ENCODE measurements around the gene TMEM135.
"Not testable (repeated sequence)": the region's sequence is repeated elsewhere in the genome, so short reads cannot be mapped to it uniquely, and the experiment has no call there.

The TMEM135 gene

DNA sequence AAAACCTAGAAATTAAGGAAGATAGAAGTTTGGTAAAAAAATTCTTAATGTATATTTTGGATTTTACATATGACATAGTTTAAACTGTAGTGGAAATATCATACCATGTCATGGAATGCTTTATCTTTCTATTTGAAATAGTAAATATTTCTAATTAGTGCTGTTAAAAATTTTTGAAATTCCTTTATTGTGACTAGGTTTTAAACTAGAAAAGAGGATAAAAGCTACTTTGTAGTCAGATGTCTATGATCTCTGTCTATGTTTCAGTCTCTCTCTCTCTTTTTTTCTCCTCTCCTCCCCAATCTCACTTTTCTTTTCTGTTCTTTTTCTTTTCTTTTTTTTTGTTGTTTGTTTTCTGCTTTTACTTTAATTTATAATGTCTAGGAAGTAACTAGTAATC is 226.2 kb downstream of the TMEM135 start:
- DNase-seq, result no peak

- no peak for DNase-seq
Observed at GRCh38 chr11:87265132-87265531, 227.4 kb downstream of the TMEM135 start.

- no peak for DNase-seq
Observed at GRCh38 chr11:87265979-87266378, 228.2 kb downstream of the TMEM135 start.

DNA sequence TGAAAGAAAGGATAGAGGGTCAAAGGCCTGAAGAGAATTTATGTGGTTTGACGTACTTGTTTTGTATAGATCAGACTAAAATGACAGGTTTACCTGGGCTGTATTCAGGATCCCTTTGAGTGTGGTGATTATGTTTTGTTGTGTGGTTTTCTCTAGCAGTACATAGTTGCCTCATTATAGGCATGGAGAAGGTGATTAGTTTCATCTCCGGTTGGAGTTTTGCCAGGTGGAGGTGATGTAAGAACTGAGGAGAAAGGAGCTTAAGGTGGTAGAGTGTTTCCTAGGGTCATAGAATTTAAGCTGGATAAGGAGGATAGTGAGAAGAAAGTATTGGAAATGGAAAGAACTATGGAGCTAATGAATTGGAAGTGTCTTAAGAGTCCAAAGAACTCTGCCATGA is 229.0 kb downstream of the TMEM135 start:
- DNase-seq, result no peak

GRCh38 chr11:87271951-87272350 is 234.2 kb downstream of the TMEM135 start:
- not testable (repeated sequence) for DNase-seq

GRCh38 chr11:87275176-87275575 is 237.4 kb downstream of the TMEM135 start:
- DNase-seq, result no peak

- DNase-seq, result no peak
Observed at GRCh38 chr11:87280143-87280542, 242.4 kb downstream of the TMEM135 start.

- no peak for DNase-seq
Observed at GRCh38 chr11:87281496-87281895, 243.8 kb downstream of the TMEM135 start.

GRCh38 chr11:87284306-87284705 is 246.6 kb downstream of the TMEM135 start:
- DNase-seq, result no peak

GRCh38 chr11:87285674-87286073 is 247.9 kb downstream of the TMEM135 start:
- not testable (repeated sequence) for DNase-seq

GRCh38 chr11:87286338-87286737 is 248.6 kb downstream of the TMEM135 start:
- DNase-seq, result no peak

DNA sequence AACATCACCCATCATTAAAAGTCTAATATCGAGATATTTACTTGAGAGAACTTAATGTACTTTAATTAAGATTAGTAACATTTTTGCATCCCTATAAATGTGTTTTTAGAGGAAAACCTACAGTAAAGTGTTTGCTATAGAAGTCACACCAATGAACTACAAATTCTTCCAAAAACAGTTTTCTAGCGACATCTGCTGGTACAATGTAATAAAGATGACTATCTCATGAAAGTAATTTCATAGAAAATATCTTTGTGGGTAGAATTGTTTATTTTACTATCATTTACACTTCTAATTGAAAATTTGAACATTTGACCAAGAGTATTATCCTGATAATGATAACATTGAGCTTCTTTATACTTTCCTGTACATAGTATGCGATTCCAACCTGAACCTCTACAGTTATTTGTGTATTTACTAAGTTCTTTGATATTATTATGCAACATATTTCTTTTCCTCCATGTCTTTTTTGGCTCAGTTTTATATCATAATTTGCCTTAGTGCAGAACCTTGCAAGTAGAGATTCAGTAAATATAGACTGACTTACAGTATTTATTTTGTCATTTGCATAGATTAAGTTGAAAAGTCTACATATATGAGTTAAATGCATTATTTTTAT is 252.7 kb downstream of the TMEM135 start:
- peak; percentile 32 to 82 for DNase-seq

DNA sequence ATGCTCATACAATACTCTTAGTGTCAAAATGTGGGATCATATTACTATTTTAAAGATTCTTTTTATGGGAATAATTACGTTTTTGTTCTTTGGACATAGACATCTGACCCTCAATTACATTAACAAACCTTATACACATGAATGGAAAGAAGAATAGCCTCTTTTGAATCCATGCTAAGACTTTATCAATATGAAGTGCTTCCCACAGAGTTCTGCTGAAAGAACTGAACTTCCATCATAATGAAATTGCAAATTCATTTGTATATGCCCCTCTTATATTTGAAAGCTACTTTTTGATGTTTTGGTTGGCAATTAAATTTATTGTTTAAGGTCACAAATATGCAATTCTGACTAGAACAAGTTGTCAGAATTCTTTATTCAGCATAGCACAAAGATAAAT is 254.9 kb downstream of the TMEM135 start:
- DNase-seq, result no peak

- DNase-seq, result no peak
Observed at GRCh38 chr11:87295237-87295636, 257.5 kb downstream of the TMEM135 start.

DNA sequence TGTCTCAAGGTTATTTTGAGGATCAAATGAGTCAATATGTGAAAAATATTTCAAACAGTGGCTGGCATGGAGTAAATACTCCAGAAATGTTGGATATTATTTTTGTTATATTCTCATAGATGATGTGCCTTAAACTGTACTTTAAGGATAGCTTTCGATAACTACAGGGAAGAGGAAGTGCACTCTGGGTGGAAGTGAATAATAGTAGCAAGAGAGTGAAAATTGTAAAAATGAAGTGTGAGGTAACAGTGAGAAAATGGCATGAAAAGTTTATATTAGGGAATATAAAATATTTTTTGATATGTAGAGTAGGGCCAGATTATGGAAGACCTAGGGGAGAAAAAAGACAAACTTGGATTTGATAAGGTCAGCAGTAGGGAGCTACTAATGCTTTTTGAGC is 258.9 kb downstream of the TMEM135 start:
- DNase-seq, result no peak

DNA sequence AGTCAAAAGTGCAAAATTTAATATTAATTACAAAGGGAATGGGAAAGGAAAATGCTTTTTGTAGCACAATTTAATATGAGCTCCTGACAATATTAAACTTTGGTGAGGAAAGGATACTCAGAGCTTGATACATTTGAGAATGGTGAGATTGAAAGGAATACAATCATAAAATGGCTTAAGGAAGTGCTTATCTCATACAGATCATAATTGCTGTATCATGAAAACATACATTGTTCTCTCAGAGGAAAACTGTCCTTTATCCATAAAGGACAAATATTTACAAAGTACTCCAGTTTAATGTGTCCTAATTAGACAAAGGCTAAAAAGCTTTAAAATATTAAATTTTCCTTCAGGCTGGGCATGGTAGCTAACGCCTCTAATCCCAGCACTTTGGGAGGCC is 260.4 kb downstream of the TMEM135 start:
- no peak for DNase-seq

DNA sequence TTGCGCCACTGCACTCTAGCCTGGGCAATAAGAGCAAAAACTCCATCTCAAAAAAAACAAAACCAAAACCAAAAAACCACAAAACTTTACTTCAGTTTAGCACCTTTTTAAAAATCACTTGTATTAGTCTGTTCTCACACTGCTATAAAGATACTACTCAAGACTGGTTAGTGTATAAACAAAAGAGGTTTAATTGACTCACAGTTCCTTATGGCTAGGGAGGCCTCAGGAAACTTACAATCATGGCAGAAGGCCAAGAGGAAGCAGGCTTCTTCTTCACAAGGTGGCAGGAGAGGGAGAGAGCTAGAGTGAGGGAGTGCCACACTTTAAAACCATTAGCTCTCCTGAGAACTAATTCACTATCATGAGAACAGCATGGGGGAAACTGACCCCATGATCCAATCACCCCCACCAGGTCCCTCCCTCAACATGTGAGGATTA is 261.3 kb downstream of the TMEM135 start:
- no peak for DNase-seq

DNA sequence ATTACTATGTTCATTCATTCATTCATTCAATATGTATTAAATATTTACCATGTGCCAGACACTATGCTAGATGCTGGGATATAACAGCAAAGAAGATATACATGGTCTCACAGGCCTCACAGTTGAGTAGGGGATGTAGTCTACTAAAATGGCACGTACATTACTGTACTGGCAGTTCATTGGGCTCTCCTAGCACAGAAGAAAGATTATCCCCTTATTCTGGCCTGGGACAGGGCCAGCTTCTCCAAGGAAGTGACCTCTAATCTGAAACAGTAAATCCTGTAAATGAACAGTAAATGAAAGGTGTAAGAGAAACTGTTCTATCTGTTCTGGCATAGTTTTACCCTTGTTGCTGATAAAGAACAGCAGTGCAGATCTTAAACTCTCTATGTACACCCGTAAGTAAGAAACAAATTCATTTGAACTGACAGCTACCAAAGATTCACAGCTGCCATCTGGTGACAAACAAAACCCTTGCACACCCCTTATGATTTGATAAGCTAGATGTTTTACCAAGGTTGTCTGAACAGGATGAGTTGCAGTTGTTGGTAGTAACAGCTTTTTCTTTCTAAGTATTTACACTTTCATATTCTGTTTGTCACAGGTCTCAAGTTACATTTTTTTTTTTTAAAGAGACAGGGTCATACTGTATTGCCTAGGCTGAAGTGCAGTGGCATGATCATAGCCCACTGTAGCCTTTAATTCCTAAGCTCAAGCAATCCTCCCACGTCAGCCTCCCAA is 263.1 kb downstream of the TMEM135 start:
- peak in 1 of 2 experiments; percentile 23 for DNase-seq

GRCh38 chr11:87301785-87302540 is 264.2 kb downstream of the TMEM135 start:
- peak in 1 of 2 experiments; percentile 19 for DNase-seq

GRCh38 chr11:87304412-87304811 is 266.7 kb downstream of the TMEM135 start:
- DNase-seq, result no peak

DNA sequence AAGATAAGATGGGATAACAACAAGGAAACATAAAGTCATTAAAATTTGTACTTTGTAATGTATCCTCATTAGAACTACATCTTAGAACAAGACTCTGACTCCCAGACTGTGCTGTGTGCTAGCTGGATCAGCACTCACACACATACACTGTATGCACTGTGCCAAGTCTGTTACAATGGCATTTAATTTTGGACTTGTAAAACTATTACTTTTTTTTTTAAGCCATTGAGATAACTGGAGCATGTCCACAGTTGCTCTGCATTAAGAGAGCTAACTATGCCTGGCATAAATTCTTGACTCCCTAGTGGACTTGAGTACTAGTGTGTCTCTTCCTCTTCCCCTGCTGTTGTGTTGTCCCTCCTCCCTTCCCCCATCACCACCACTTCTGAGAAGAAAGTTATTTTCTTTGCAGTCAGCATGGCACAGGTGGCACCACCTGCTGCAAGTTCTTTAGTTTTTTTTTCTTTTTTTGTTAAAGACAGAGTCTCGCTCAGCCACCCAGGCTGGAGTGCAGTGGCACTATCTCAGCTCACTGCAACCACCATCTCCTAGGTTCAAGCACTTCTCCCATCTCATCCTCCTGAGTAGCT is 268.6 kb downstream of the TMEM135 start:
- no peak for DNase-seq

DNA sequence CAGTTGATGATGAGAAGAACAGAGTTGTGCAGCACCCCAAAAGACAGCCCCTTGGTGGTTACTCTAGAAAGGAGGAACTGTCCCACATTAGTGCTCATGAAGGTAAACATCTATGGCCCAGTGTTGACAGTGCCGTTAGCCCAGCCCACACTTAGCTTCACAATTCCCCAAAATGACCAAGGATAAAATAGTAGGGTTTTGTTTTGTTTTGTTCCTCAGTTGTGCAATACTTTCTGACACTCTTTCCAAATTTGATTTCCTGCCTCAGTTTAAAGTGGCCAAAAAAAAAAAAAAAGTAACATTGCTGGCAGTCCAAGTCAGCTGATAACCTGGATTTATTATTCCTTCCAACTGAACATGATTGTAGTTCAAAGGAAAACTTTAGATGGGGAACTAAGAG is 269.4 kb downstream of the TMEM135 start:
- DNase-seq, result no peak

DNA sequence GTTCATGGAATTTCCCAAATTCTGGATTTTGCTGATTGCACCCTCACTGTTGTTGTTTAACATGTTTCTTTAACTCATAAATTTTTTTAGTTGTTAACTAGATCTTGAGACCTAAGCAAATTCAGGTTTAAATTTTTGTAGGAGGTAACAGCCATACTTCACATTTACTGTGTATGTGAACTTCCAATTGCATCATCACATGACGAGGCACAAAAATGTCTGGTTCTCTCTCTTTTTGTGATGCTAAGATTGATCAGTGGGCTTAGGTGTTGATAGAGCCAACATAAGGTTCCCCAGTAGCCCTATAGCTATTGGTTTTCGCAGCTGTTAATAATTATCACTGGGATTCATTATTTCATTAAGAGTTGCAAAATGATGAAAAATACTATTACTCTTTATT is 277.5 kb downstream of the TMEM135 start:
- DNase-seq, result no peak

DNA sequence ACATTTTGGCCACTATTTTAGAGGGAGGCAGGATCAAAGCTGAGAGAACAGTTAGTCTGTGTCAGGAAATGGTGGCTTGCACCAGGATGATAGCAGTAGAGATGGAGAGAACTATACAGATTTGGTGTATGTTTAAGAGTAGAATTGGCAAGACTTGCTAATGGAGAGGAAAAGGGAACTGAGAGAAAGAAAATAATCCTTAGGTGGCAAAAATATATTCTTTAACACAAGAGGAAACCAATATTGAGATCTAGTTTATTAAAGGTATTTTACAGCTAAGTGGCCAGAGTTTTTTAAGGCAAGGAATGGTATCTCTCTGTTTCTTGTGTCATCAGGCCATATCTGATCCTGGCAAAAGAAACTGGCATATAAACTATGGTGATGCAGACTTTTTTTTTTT is 278.8 kb downstream of the TMEM135 start:
- DNase-seq, result no peak
